H9 (cell line): Measurements from ENCODE around the gene ERP44. TPM values are rescaled to one million over a fixed set of nuclear protein-coding genes. Genes with fewer than 3 reads are reported as not detected.

Source experiments
- DNase-seq: peaks from one replicate; pipeline ENCODE4 v3.0.0-alpha.2; 2017
- H2AFZ ChIP-seq: one replicate; pipeline ENCODE4 v1.6.1; 2013; ENCODE audit warnings: mild to moderate bottlenecking, low read length, control low read depth, moderate library complexity
- H2AK5ac ChIP-seq: 2 replicates; pipeline ENCODE4 v1.6.1; 2013; ENCODE audit warnings: low read length, control low read depth, mixed read lengths; ENCODE audit not compliant: insufficient read length
- H2BK120ac ChIP-seq: one replicate; pipeline ENCODE4 v1.6.1; 2013; ENCODE audit warnings: low read depth, mild to moderate bottlenecking, low read length, control low read depth, inconsistent platforms; ENCODE audit not compliant: poor library complexity, severe bottlenecking
- H2BK12ac ChIP-seq: 2 replicates; pipeline ENCODE4 v1.6.1; 2013; ENCODE audit warnings: low read length, control low read depth, mixed read lengths, low read depth; ENCODE audit not compliant: insufficient read length
- H2BK15ac ChIP-seq: 2 replicates; pipeline ENCODE4 v1.6.1; 2013; ENCODE audit warnings: low read depth, low read length, control low read depth
- H2BK20ac ChIP-seq: one replicate; pipeline ENCODE4 v1.6.1; 2013; ENCODE audit warnings: low read depth, mild to moderate bottlenecking, low read length, control low read depth, inconsistent platforms; ENCODE audit not compliant: poor library complexity, severe bottlenecking
- H2BK5ac ChIP-seq: 2 replicates; pipeline ENCODE4 v1.6.1; 2013; ENCODE audit warnings: low read length, control low read depth, mixed read lengths; ENCODE audit not compliant: insufficient read length
- H3K14ac ChIP-seq: 2 replicates; pipeline ENCODE4 v1.6.1; 2013; ENCODE audit warnings: low read length, control low read depth; ENCODE audit not compliant: insufficient read depth
- H3K18ac ChIP-seq: 2 replicates; pipeline ENCODE4 v1.6.1; 2013; ENCODE audit warnings: low read depth, mild to moderate bottlenecking, mixed read lengths, low read length, control low read depth; ENCODE audit not compliant: insufficient read length
- H3K23ac ChIP-seq: 2 replicates; pipeline ENCODE4 v1.6.1; 2013; ENCODE audit warnings: low read length, control low read depth, mixed read lengths, low read depth; ENCODE audit not compliant: insufficient read length
- H3K23me2 ChIP-seq: 2 replicates; pipeline ENCODE4 v1.6.1; 2013; ENCODE audit warnings: low read depth, mild to moderate bottlenecking, mixed read lengths, low read length, control low read depth; ENCODE audit not compliant: insufficient read length, poor library complexity, severe bottlenecking
- H3K27ac ChIP-seq: 2 replicates; pipeline ENCODE4 v1.5.1; 2013; ENCODE audit warnings: low read length, control low read depth, mixed read lengths, low read depth; ENCODE audit not compliant: insufficient read length
- H3K27me3 ChIP-seq: 2 replicates; pipeline ENCODE4 v1.6.1; 2013; ENCODE audit warnings: low read length, control low read depth, inconsistent platforms; ENCODE audit not compliant: insufficient read depth
- H3K4ac ChIP-seq: 2 replicates; pipeline ENCODE4 v1.6.1; 2013; ENCODE audit warnings: low read depth, mild to moderate bottlenecking, control low read depth, inconsistent platforms, low read length, moderate library complexity
- H3K4me1 ChIP-seq: 2 replicates; pipeline ENCODE4 v1.6.1; 2013; ENCODE audit warnings: low read length, control low read depth, inconsistent platforms; ENCODE audit not compliant: insufficient read depth
- H3K4me2 ChIP-seq: 2 replicates; pipeline ENCODE4 v1.6.1; 2013; ENCODE audit warnings: low read length, control low read depth, mixed read lengths; ENCODE audit not compliant: insufficient read length, insufficient read depth
- H3K56ac ChIP-seq: 2 replicates; pipeline ENCODE4 v1.6.1; 2013; ENCODE audit warnings: low read depth, mild to moderate bottlenecking, mixed read lengths, low read length, control low read depth; ENCODE audit not compliant: insufficient read length
- H3K79me1 ChIP-seq: 2 replicates; pipeline ENCODE4 v1.6.1; 2013; ENCODE audit warnings: low read depth, mild to moderate bottlenecking, moderate library complexity, low read length, control low read depth, inconsistent platforms; ENCODE audit not compliant: insufficient read depth, poor library complexity, severe bottlenecking
- H3K79me2 ChIP-seq: 2 replicates; pipeline ENCODE4 v1.6.1; 2013; ENCODE audit warnings: low read length, control low read depth, inconsistent platforms; ENCODE audit not compliant: insufficient read depth
- H3K9ac ChIP-seq: 2 replicates; pipeline ENCODE4 v1.6.1; 2013; ENCODE audit warnings: low read length, control low read depth, mixed read lengths; ENCODE audit not compliant: insufficient read length; ENCODE audit errors: extremely low read depth
- H3K9me3 ChIP-seq: one replicate; pipeline ENCODE4 v1.6.1; 2013; ENCODE audit warnings: low read depth, low read length, inconsistent platforms; ENCODE audit not compliant: control insufficient read depth
- H3T11ph ChIP-seq: one replicate; pipeline ENCODE4 v1.6.1; 2013; ENCODE audit warnings: mild to moderate bottlenecking, low read length, control low read depth, inconsistent platforms
- H4K20me1 ChIP-seq: one replicate; pipeline ENCODE4 v1.6.1; 2013; ENCODE audit not compliant: control insufficient read depth, insufficient read length, insufficient read depth
- H4K5ac ChIP-seq: 2 replicates; pipeline ENCODE4 v1.6.1; 2013; ENCODE audit warnings: low read depth, mild to moderate bottlenecking, mixed read lengths, low read length, control low read depth; ENCODE audit not compliant: insufficient read length
- H4K8ac ChIP-seq: replicated peaks from 2 replicates; pipeline ENCODE4 v1.6.1; 2013; ENCODE audit warnings: low read length, control low read depth, mixed read lengths, low read depth; ENCODE audit not compliant: insufficient read length
- H4K91ac ChIP-seq: 2 replicates; pipeline ENCODE4 v1.6.1; 2013; ENCODE audit warnings: low read depth, mild to moderate bottlenecking, moderate library complexity, mixed read lengths, low read length, control low read depth; ENCODE audit not compliant: insufficient read length
- H3K27ac Mint-ChIP-seq, 3 experiments: 2 replicates in 2 of 3; 3 replicates in 1 of 3; pipeline ENCODE4 v1.8.0; 2020 to 2021; ENCODE audit warnings: mixed read lengths in 3 of 3, mild to moderate bottlenecking in 1 of 3, moderate library complexity in 1 of 3
- H3K27me3 Mint-ChIP-seq: 2 replicates; pipeline ENCODE4 v1.8.0; 2021; ENCODE audit warnings: low read depth, mild to moderate bottlenecking, moderate library complexity, mixed read lengths
- H3K36me3 Mint-ChIP-seq, 3 experiments: 2 replicates in 2 of 3; 3 replicates in 1 of 3; pipeline ENCODE4 v1.8.0; 2020 to 2021; ENCODE audit warnings: low read depth in 3 of 3, mixed read lengths in 3 of 3; ENCODE audit not compliant: insufficient read depth in 1 of 3
- H3K4me1 Mint-ChIP-seq, 2 experiments: 2 replicates each; pipeline ENCODE4 v1.8.0; 2020; ENCODE audit warnings: mixed read lengths in 2 of 2
- H3K4me3 Mint-ChIP-seq, 2 experiments: 2 replicates in 1 of 2; 3 replicates in 1 of 2; pipeline ENCODE4 v1.8.0; 2020 to 2021; ENCODE audit warnings: mild to moderate bottlenecking in 2 of 2, mixed read lengths in 2 of 2, moderate library complexity in 1 of 2
- H3K9me3 Mint-ChIP-seq, 2 experiments: 2 replicates in 1 of 2; 3 replicates in 1 of 2; pipeline ENCODE4 v1.8.0; 2020; ENCODE audit warnings: mild to moderate bottlenecking in 2 of 2, mixed read lengths in 2 of 2, moderate library complexity in 1 of 2
- WGBS: extraction: QIAGEN DNeasy Blood & Tissue Kit; methylation state at CpG from one replicate; pipeline ENCODE4 v1.1.7; 2013; ENCODE audit warnings: missing lambda C conversion rate, low lambda C conversion rate, mixed read lengths; ENCODE audit not compliant: insufficient read length; ENCODE audit errors: extremely low coverage; 5-methylcytosine and 5-hydroxymethylcytosine counted together
- total RNA-seq: library from RNA; stranded (reverse); gene quantifications from 2 replicates; pipeline ENCODE4 v1.2.1, GENCODE V29; 2021
- TF ChIP-seq, protein P1 (sequence below): fragments of 200-600 bp; sonication (generic); conservative IDR thresholded peaks from 3 replicates; pipeline ENCODE4 v1.8.0; 2021; ENCODE audit warnings: antibody characterized with exemption, mild to moderate bottlenecking

ERP44 gene
- total RNA-seq, 1 experiment from 2014 or later, result 15.4 TPM

DNA sequence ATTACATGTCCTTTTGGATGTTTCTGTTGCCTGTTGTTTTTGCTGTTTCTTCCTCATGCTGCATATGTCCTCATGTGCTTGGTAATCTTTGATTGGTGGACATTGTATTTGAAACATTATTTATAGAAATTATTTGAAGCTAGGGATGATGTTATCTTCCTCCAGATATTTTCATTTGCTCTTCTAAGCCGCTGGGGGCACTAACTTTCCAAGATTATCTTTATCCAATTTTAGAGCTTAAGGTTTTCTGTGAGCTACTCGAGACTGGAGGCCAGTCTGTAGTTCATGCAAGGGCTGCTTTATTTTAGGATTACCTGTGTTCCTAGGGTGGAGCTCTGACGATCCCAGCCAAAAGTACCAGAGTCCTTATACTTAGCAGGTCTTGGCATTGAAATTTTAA is 151.4 kb downstream of the ERP44 start:
- no peaks in the 10 kb centered on the region; a peak in 1 of 5 replicates for H3K9me3 Mint-ChIP-seq

More for the DNA sequence above, 151.4 kb downstream of the ERP44 start:
- H2BK20ac ChIP-seq, result no peak overlapping the region
- no peak overlapping the region for H3K56ac ChIP-seq
- no peak overlapping the region for H3K14ac ChIP-seq
- no peak overlapping the region for H3K9ac ChIP-seq
- H3K9me3 ChIP-seq, result no peaks in the 10 kb centered on the region
- Mint-ChIP-seq H3K36me3 (peaks cover 4 to 5% (median 5%) of the 10 kb centered on the region in 3 experiments; a peak in 6 of 7 replicates), H3K27me3 (no peaks in the 10 kb centered on the region), H3K4me1 (no peaks in the 10 kb centered on the region; a peak in 1 of 4 replicates), H3K27ac (no peak overlapping the region; a peak in 1 of 7 replicates), H3K4me3 (no peak overlapping the region)
- no peak for DNase-seq
- no peak overlapping the region for H2BK15ac ChIP-seq
- TF ChIP-seq, protein P1, sequence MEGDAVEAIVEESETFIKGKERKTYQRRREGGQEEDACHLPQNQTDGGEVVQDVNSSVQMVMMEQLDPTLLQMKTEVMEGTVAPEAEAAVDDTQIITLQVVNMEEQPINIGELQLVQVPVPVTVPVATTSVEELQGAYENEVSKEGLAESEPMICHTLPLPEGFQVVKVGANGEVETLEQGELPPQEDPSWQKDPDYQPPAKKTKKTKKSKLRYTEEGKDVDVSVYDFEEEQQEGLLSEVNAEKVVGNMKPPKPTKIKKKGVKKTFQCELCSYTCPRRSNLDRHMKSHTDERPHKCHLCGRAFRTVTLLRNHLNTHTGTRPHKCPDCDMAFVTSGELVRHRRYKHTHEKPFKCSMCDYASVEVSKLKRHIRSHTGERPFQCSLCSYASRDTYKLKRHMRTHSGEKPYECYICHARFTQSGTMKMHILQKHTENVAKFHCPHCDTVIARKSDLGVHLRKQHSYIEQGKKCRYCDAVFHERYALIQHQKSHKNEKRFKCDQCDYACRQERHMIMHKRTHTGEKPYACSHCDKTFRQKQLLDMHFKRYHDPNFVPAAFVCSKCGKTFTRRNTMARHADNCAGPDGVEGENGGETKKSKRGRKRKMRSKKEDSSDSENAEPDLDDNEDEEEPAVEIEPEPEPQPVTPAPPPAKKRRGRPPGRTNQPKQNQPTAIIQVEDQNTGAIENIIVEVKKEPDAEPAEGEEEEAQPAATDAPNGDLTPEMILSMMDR, result peak; percentile 52
- no peaks in the 10 kb centered on the region for H3K4me1 ChIP-seq
- no peak overlapping the region for H4K5ac ChIP-seq
- H4K8ac ChIP-seq, result no peak overlapping the region
- no peaks in the 10 kb centered on the region for H3K23me2 ChIP-seq
- H3T11ph ChIP-seq, result no peak overlapping the region
- H2BK120ac ChIP-seq, result no peak overlapping the region
- H3K4me2 ChIP-seq, result no peak overlapping the region
- no peak overlapping the region for H2AFZ ChIP-seq
- no peak overlapping the region for H4K91ac ChIP-seq
- no peak overlapping the region for H2BK12ac ChIP-seq
- no peaks in the 10 kb centered on the region for H3K27me3 ChIP-seq
- no peak overlapping the region for H2AK5ac ChIP-seq
- no CpG with 5 or more reads among the region's 3 CpGs for WGBS
- H3K23ac ChIP-seq, result no peak overlapping the region
- H3K27ac ChIP-seq, result no peak overlapping the region
- H3K4ac ChIP-seq, result no peak overlapping the region
- H3K79me2 ChIP-seq, result no peaks in the 10 kb centered on the region
- H3K18ac ChIP-seq, result no peak overlapping the region
- H3K79me1 ChIP-seq, result no peaks in the 10 kb centered on the region
- no peak overlapping the region for H2BK5ac ChIP-seq
- H4K20me1 ChIP-seq, result no peaks in the 10 kb centered on the region
